BE2C (cell line): ENCODE results near the gene CRADD.

ENCODE experiments used
- DNase-seq: peaks from one replicate; pipeline ENCODE4 v3.0.0-alpha.2; 2020
- H3K27me3 ChIP-seq: fragments of 250-450 bp; sonication (Bioruptor Pico); 2 replicates; pipeline ENCODE4 v1.5.1; 2020; ENCODE audit warnings: mild to moderate bottlenecking
- H3K36me3 ChIP-seq: fragments of 250-450 bp; sonication (Bioruptor Pico); 2 replicates; pipeline ENCODE4 v1.5.1; 2020; ENCODE audit warnings: mild to moderate bottlenecking
- H3K4me1 ChIP-seq: fragments of 250-450 bp; sonication (Bioruptor Pico); 2 replicates; pipeline ENCODE4 v1.5.1; 2020
- H3K4me3 ChIP-seq: 2 replicates; pipeline ENCODE4 v1.5.1; 2011; ENCODE audit warnings: low read depth, low read length
- H3K9me3 ChIP-seq: fragments of 250-450 bp; sonication (Bioruptor Pico); 2 replicates; pipeline ENCODE4 v1.5.1; 2020
- TF ChIP-seq, protein P1 (sequence below): IDR thresholded peaks from 2 replicates; pipeline ENCODE4 v1.5.1; 2012; ENCODE audit warnings: mild to moderate bottlenecking, low read depth, low read length

CRADD gene

DNA sequence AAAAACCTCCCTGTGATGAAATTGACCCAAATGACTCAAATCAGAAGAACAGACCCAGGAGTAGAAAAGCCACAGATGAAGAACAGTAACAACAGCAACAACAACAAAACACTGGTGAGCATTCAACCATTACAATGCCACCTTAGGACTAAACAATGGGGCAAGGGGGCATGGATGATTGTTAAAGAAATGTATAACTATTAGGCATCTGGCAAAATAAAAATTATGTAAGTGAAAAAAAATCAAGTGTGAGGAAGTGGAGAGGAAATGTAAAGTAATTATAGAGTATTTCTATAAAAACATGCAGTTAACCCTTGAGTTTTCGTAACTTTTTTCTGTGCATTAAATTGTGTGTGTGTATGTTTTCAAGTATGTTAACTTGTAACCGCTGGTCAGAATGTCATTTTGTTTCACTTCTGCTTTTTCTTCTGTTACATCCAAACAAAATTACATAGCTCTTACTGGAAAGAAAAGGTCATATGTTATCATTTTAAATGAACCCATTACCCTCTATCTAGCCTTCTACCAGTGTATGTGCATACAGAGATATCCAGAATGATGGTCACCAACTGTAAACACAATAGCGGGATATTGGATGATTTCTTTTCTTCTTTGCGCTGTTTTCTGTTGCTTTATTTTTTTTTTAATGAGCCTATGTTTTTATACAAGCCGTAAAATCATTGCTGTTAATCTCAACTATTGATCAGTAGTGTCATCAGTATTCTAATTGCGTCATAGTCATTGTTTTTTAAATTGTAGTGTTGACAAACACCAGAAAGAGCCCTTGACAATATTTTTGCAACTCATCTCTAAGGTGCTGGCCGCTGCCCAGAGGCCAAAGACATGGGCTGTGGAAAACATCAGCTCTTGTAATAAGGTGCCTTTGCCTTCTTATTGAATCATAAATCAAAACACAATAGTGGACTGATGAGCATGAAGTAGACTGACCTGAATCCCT lies 170.6 kb downstream of the CRADD start:
- TF ChIP-seq, protein P1, sequence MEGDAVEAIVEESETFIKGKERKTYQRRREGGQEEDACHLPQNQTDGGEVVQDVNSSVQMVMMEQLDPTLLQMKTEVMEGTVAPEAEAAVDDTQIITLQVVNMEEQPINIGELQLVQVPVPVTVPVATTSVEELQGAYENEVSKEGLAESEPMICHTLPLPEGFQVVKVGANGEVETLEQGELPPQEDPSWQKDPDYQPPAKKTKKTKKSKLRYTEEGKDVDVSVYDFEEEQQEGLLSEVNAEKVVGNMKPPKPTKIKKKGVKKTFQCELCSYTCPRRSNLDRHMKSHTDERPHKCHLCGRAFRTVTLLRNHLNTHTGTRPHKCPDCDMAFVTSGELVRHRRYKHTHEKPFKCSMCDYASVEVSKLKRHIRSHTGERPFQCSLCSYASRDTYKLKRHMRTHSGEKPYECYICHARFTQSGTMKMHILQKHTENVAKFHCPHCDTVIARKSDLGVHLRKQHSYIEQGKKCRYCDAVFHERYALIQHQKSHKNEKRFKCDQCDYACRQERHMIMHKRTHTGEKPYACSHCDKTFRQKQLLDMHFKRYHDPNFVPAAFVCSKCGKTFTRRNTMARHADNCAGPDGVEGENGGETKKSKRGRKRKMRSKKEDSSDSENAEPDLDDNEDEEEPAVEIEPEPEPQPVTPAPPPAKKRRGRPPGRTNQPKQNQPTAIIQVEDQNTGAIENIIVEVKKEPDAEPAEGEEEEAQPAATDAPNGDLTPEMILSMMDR, result no peak
- no peak for DNase-seq
- Histone ChIP-seq H3K36me3 (no peaks in the 10 kb centered on the region), H3K4me1 (peaks cover 9% of the 10 kb centered on the region), H3K4me3 (no peak overlapping the region), H3K27me3 (no peaks in the 10 kb centered on the region), H3K9me3 (no peaks in the 10 kb centered on the region)

DNA sequence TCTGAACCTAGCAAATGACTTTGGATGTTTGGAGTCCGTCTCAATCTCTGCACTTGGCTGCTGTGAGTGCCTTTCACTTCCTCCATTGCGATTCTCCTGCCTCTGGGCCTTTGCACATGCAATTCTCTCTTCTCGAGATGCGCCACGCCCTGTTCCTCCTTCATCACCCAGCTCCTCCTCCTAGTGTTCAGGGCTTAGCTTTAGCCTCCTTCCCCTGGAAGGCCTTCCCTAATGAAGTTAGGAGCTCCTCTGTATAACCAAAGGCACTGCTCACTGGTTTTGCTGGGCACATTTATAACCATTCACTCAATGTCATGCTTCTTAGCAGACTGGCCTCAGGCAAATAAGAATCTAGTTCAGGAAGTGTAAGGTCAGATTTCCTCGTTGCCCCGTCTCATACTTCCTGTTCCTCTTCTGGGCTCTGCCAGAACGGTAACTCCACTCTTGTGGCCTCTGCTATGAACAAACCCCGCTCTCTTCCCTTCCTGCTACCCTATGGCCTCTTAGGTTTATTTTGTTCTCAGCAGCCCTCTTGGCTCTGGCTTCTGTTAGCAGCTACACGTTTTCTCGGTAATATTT lies 171.4 kb downstream of the CRADD start:
- no peak for DNase-seq
- H3K4me3 ChIP-seq, result no peak overlapping the region
- no peaks in the 10 kb centered on the region for H3K9me3 ChIP-seq
- H3K36me3 ChIP-seq, result no peaks in the 10 kb centered on the region
- H3K27me3 ChIP-seq, result no peaks in the 10 kb centered on the region
- TF ChIP-seq, protein P1, result no peak
- H3K4me1 ChIP-seq, result peaks cover 9% of the 10 kb centered on the region

DNA sequence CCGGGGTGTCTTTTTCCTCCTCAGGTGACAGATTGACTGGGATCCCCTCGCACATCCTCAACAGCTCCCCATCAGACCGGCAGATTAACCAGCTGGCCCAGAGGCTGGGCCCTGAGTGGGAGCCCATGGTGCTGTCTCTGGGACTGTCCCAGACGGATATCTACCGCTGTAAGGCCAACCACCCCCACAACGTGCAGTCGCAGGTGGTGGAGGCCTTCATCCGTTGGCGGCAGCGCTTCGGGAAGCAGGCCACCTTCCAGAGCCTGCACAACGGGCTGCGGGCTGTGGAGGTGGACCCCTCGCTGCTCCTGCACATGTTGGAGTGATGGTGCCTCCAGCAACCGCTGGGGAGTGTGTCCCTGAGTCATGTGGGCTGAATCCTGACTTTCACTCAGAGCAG lies 172.8 kb downstream of the CRADD start:
- no peaks in the 10 kb centered on the region for H3K9me3 ChIP-seq
- no peaks in the 10 kb centered on the region for H3K36me3 ChIP-seq
- H3K4me3 ChIP-seq, result no peak overlapping the region
- DNase-seq, result no peak
- H3K27me3 ChIP-seq, result no peaks in the 10 kb centered on the region
- H3K4me1 ChIP-seq, result peaks cover 9% of the 10 kb centered on the region
- TF ChIP-seq, protein P1, result no peak

DNA sequence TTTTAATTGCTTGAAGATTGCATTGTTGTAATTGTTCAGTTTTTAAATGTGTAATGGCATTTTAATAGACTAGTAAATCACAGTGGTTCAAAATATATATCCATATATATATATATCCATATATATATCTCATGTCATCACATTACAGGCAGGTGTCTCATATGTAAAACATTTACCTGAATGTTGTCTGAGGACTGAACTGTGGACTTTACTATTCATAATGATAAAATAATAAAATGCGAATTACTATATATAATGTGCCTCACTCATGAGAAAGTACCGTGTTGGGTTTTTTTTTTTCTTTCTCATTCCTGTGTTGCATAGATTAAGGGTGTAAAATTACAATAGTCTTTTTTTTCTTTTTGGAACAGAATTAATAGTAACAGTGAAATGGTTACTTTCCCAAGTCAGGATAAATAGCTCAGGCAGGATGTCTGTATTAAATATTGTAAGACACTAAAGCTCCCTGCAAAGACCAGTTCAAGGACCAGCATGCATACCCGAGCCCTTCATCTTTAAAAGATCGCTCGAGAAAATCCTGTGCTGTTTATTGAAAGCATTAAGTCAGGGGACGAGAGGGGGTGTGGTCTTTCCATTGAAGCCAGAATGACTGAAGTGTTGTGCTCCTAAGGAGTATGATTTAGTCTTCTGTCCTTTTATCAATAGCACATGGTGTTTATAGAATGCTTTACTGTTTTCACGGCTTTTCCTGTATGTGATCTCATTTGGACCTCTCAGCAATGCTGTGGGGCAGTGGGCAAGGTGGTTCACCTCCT lies 173.5 kb downstream of the CRADD start:
- TF ChIP-seq, protein P1, result no peak
- Histone ChIP-seq H3K27me3 (no peaks in the 10 kb centered on the region), H3K36me3 (no peaks in the 10 kb centered on the region), H3K4me3 (no peak overlapping the region), H3K9me3 (no peaks in the 10 kb centered on the region), H3K4me1 (peaks cover 9% of the 10 kb centered on the region)
- DNase-seq, result no peak

DNA sequence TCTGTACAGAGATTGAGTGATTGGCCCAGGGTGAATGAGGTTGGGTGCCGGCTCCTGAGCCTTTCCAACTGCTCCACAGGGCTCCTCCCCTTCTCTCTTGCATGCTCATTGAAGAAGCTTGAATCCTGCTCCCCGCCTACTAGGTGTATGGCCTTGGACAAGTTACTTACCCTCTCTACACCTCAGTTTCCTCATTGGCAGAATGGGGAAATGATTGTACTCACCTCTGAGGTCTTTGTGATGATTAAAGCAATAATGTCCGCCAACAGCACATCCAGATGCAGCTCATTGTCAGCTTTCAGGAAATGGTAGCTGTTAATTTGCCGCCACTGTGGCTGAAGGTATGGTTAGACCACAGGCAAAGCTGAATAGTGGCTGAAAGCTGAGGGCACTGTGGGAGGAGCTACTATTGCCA lies 174.1 kb downstream of the CRADD start:
- no peak overlapping the region for H3K4me3 ChIP-seq
- no peaks in the 10 kb centered on the region for H3K9me3 ChIP-seq
- H3K27me3 ChIP-seq, result no peaks in the 10 kb centered on the region
- H3K36me3 ChIP-seq, result no peaks in the 10 kb centered on the region
- peaks cover 9% of the 10 kb centered on the region for H3K4me1 ChIP-seq
- no peak for DNase-seq
- TF ChIP-seq, protein P1, result no peak
